HEK293T (cell line): ENCODE results near the gene DTD1.

Source experiments
- CTCF ChIA-PET: fragments of 350-600 bp; formaldehyde crosslinking; extraction: SDS; loops from one replicate; lab custom pipeline; 2021; ENCODE audit warnings: antibody characterized with exemption, inconsistent platforms; lab: Yijun Ruan, JAX
- POLR2A ChIA-PET: fragments of 350-600 bp; formaldehyde crosslinking; extraction: SDS; loops from one replicate; lab custom pipeline; 2020; ENCODE audit warnings: antibody characterized with exemption, inconsistent platforms; lab: Yijun Ruan, JAX
- DNase-seq: peaks from one replicate; pipeline ENCODE4 v3.0.0; 2012; ENCODE audit warnings: mixed read lengths; ENCODE audit errors: extremely low spot score
- ARNT ChIP-seq: fragments of 450-650 bp; IDR thresholded peaks from 2 replicates; pipeline ENCODE4 v1.6.1; 2017; ENCODE audit warnings: mild to moderate bottlenecking
- BHLHE40 ChIP-seq: fragments of 450-650 bp; IDR thresholded peaks from 2 replicates; pipeline ENCODE4 v1.6.1; 2016; ENCODE audit warnings: mild to moderate bottlenecking, moderate library complexity, borderline replicate concordance
- CTBP1 ChIP-seq: fragments of 450-650 bp; IDR thresholded peaks from 2 replicates; pipeline ENCODE4 v1.6.1; 2016; ENCODE audit warnings: borderline replicate concordance
- ELF4 ChIP-seq: fragments of 450-650 bp; IDR thresholded peaks from 2 replicates; pipeline ENCODE4 v1.6.1; 2017; ENCODE audit warnings: antibody characterized with exemption
- FOXA1 ChIP-seq: fragments of 450-650 bp; IDR thresholded peaks from 2 replicates; pipeline ENCODE4 v1.6.1; 2016; ENCODE audit warnings: mild to moderate bottlenecking
- FOXK2 ChIP-seq: fragments of 450-650 bp; IDR thresholded peaks from 2 replicates; pipeline ENCODE4 v1.6.1; 2016; ENCODE audit warnings: mild to moderate bottlenecking
- FOXM1 ChIP-seq: fragments of 450-650 bp; IDR thresholded peaks from 2 replicates; pipeline ENCODE4 v1.6.1; 2017; ENCODE audit warnings: mild to moderate bottlenecking, borderline replicate concordance
- HDGF ChIP-seq: fragments of 450-650 bp; IDR thresholded peaks from 2 replicates; pipeline ENCODE4 v1.6.1; 2017; ENCODE audit warnings: antibody characterized with exemption, borderline replicate concordance
- L3MBTL2 ChIP-seq: fragments of 450-650 bp; conservative IDR thresholded peaks from 2 replicates; pipeline ENCODE4 v1.6.1; 2016; ENCODE audit warnings: mild to moderate bottlenecking
- LEF1 ChIP-seq: fragments of 450-650 bp; IDR thresholded peaks from 2 replicates; pipeline ENCODE4 v1.6.1; 2017; ENCODE audit warnings: mild to moderate bottlenecking, borderline replicate concordance
- NFRKB ChIP-seq: fragments of 450-650 bp; IDR thresholded peaks from 2 replicates; pipeline ENCODE4 v1.6.1; 2016; ENCODE audit warnings: mild to moderate bottlenecking, moderate library complexity
- PKNOX1 ChIP-seq: fragments of 450-650 bp; IDR thresholded peaks from 2 replicates; pipeline ENCODE4 v1.6.1; 2016
- SP1 ChIP-seq: fragments of 450-650 bp; IDR thresholded peaks from 2 replicates; pipeline ENCODE4 v1.6.1; 2017
- SUZ12 ChIP-seq: fragments of 450-650 bp; IDR thresholded peaks from 2 replicates; pipeline ENCODE4 v1.6.1; 2016; ENCODE audit warnings: mild to moderate bottlenecking
- TARDBP ChIP-seq: fragments of 450-650 bp; IDR thresholded peaks from 2 replicates; pipeline ENCODE4 v1.6.1; 2016
- ZNF384 ChIP-seq: fragments of 450-650 bp; IDR thresholded peaks from 2 replicates; pipeline ENCODE4 v1.6.1; 2016

DTD1 gene

GRCh38 chr20:18813483-18813882, 225.6 kb downstream of the DTD1 start, which contains the start of gene SCP2D1:
SCP2D1 (plus strand) TSS chr20:18813783; CDS start chr20:18813816, 33 bp downstream.
- no peak for TF ChIP-seq TARDBP
- TF ChIP-seq HDGF = no peak
- TF ChIP-seq L3MBTL2 = no peak
- no peak for TF ChIP-seq FOXM1
- no peak for TF ChIP-seq BHLHE40
- no peak for TF ChIP-seq CTBP1
- no peak for TF ChIP-seq SUZ12
- TF ChIP-seq NFRKB = no peak
- DNase-seq = no peak
- CTCF ChIA-PET = no interaction called here
- POLR2A ChIA-PET = no interaction called here

- no peak for DNase-seq
- CTCF ChIA-PET = no interaction called here
- POLR2A ChIA-PET = no interaction called here
- TF ChIP-seq L3MBTL2 (no peak), FOXM1 (no peak), HDGF (no peak), TARDBP (no peak), CTBP1 (no peak), LEF1 (no peak), NFRKB (no peak), BHLHE40 (no peak), PKNOX1 (no peak), SP1 (no peak), FOXK2 (no peak), FOXA1 (no peak), ELF4 (no peak), ZNF384 (no peak), SUZ12 (no peak), ARNT (no peak)
Measured at GRCh38 chr20:18815194-18815942, 227.5 kb downstream of the DTD1 start.
